NCI-H2081 treated with DMSO at 0.1 percent for 48 hours (cell line): ENCODE results near the gene KCNG2.

ENCODE experiments used
- DNase-seq: peaks from one replicate; lab custom pipeline; 2025; lab: John Stamatoyannopoulos, UW

Gene KCNG2

DNA sequence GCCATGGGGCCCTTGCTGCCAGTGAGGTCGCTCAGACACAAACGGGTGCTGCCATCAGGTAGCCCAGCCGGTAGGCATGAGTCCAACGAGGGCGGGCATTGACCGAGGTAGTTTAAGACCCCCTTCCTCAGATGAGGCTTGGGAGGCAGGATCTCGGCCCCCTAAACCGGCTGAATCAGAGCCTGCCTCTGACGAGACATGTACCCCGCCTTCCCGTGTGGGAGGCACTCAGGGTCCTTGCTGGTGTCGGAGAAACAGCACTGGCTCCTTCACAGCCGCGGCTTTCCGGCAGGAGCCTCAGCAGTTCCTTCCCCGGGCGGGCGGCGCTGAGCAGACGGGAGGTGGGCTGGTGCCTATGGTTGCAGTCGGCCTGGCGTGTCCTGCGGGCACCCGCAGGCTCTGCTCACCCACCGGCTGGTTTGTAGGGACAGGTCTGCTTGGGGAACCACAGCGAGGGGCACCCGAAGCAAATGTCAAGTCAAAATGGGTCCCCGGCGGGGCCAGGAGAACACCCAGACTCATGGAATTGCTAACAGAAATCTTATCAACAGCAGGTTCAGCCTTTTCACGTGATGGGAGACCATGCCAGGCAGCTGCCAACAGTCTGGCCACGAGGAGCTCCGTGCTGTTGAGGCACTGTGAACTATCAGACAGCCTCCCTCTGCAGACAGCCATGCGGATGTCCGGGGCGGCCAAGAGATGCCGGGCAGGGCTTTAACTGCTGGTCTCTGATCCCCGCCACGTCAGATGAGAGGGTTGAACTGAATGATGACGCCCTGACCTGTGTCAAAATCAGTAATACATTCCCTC, 2.8 kb downstream of the KCNG2 start:
- no peak for DNase-seq

DNA sequence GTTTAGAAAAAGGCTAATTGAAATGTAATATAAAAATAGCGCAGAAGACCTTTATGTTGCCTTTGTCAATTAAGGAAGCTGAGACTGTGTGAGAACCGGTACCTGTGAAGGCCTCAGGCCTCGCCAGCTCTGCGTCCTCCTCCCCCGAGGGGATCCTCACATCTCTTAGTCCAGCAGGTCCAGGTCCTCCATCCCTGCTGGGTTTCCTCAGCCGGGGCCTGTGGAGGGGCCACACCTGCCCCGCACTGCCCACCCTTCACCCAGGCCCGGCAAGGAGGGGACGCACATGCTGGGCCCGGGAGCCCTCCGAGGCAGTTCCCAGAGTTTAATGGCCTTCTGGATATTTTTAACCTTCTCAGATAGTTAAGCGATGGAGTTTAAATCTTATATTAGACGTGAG, 3.5 kb downstream of the KCNG2 start:
- DNase-seq, result no peak

DNA sequence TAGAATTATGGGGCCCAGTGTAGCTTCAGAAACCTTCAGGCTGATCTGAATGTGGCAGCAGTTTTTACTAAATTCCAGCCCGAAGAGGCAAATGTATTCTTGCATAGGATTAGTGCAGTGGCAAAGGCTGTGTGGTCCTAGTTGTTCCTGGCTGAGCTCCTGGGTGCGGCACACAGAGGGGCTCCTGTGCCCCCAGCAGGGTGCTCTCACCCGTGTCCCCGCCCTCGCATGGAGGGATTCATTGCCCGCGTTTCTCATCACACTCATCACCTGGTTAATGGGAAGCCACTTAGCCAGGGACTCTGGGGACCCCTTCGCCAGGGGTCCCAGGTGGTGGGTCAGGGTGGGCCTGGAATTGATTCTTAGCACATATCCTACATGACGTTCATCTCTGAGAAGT, 3.9 kb downstream of the KCNG2 start:
- DNase-seq, result no peak

DNA sequence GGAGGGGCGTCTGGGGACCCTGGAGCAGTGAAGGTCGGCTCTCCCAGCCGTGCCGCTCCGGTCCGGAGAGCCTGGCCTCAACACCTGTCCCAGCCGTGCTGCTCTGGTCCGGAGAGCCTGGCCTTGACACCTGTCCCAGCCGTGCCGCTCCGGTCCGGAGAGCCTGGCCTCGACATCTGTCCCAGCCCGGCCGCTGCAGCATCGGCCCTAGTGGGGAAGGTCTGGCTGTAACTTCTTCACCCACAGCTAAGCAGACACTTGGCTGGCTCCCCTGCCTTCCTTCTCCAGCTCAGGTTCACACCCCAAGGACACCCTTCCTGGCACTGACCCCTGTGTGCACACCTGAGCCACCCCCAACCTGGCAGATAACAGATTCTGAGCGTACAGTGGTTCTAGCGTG, 4.6 kb downstream of the KCNG2 start:
- DNase-seq, result no peak

DNA sequence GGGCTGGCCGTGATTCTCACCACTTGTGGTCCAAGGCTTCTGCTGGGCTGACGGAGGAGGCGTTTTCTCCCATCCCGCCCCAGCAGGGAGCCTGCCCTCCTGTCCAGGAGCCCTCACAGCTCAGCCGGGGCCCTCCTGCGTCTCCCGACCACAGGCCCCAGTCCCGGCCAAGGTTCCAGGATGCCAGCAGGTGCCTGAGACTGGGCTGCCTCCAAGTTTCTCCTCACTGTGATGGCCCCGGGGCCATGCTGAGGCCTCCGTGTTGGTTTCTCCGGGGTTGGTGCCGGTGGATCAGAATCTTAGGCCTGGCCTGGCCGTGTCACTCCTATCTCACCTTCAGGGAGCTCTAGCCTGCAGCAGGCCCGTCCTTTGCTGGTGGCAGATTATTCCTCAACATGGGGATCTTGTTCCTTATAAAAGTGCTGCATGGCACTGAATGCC, 5.9 kb downstream of the KCNG2 start:
- DNase-seq, result no peak

DNA sequence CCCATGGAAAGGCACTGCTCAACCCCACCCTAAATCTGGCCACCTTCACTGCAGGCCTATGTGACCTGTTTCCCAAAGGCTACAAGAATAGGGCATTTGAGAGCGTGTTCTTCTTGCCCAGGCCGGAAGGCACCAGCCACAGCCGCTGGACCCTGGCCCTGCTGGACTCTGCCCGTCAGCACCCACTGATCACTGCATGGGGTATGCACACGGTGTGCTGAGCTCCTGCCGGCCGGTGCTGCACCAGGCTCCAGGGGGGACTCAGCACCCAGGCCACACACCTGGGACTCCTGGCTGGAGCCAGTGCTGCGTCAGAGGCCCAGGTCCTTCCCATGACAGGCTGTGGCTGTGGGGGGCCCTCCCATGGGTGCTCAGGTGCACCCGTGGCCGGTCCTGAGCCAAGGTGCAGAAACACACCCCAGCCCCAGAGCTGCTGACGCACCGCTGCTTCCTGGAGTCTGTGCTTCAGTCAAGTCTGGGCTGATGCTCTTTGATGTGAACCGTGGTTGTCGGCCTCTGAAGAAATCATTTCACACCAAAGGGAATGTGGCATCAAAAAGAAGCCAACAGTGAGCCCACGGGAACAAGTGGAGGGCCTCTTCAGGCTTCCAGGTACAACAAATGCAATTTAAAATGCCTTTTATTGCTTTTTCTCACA, 6.5 kb downstream of the KCNG2 start:
- DNase-seq, result no peak

DNA sequence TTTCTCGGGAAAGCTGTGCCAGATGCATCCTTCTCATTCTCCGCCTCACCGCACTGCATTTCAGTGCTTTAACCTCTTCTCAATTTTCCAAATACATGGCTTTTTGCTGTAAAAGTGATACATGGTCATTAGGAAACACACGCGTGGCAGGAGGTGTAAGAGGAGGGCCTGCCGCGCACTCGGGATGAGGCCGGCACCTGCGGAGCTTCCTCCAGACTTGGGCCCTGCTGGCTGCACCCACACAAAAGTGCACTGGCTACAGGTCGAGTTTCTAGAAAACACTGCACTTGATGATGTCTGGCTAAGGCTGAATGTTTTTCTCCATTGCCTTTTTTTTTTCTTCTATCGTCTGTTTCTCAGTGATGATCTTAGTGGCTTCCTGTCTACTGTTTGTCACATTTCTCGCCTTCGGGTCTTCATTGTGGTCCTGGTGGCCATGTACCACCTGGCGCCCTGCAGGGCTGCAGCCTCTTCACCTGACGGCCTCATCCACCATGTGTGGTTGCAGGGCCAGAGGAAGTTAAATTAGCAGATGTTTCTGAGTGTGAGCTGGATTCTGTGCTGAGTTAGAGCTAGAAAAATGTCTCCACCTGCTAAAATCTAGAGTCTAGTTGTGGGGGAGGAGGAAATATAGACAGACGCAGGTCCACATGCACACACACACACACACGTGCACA, 7.6 kb downstream of the KCNG2 start:
- no peak for DNase-seq

DNA sequence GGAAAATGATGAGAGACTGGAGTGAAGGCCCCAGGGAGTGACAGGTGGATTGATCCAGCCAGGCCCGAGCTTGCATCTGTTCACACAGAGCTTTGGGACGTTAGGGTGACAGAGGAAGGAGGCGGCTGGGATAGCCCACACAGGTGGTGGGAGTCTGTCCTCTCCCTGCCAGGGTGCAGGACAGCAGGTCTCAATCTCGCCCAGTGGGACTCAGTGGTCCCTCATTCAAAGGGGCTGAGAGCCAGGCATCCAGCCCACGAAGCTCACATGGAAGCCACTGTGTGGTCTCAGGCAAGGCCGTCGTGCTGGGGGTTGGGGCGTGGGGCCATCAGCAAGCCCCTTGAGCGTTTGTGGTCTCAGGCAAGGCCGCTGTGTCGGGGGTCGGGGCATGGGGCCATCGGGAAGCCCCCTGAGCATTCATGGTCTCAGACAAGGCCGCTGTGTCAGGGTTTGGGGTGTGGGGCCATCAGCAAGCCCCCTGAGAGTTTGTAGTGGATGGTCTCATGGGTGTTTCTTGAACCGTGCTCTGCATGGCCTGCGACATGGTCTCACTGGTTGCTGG, 8.3 kb downstream of the KCNG2 start:
- DNase-seq, result no peak

DNA sequence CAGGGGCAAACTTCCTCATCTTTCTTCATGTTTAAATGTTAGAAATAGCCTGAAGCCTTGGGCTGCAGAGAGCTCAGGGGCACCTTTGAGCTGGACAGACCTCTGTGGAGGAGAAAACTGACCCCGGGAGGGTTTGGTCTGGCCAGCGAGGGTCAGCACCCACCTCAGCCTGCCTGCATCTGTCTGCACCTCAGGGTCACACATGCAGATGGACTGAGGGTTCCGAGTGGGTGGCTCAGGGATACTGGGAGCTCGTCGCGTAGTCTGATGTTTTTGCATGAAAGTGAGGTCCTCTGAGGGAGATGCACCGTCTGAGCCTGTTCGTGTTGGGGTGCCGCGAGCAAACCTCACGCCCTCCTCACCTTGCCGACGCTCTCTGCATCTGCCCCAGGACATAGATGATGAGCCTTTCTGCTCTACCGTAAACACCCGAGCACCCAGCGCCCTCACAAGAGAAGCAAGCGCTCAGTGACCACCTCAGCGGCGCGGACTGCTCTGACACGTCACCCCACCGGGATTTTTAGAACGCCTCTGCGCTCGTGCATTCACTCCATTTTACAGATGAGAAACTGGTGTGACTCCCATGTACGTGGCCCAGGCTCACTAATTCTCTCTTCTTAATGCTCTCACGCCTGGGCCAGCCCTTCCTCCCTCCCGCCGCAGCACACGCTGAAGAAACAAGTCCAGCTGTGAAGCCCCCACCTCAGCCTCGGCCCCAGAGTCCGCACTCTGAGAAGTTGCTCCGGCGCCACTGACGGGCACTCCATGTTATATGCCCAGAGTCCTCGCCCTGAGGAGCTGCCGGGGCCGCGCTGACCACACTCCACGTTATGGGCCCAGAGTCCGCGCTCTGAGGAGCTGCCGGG, 9.5 kb downstream of the KCNG2 start:
- no peak for DNase-seq

DNA sequence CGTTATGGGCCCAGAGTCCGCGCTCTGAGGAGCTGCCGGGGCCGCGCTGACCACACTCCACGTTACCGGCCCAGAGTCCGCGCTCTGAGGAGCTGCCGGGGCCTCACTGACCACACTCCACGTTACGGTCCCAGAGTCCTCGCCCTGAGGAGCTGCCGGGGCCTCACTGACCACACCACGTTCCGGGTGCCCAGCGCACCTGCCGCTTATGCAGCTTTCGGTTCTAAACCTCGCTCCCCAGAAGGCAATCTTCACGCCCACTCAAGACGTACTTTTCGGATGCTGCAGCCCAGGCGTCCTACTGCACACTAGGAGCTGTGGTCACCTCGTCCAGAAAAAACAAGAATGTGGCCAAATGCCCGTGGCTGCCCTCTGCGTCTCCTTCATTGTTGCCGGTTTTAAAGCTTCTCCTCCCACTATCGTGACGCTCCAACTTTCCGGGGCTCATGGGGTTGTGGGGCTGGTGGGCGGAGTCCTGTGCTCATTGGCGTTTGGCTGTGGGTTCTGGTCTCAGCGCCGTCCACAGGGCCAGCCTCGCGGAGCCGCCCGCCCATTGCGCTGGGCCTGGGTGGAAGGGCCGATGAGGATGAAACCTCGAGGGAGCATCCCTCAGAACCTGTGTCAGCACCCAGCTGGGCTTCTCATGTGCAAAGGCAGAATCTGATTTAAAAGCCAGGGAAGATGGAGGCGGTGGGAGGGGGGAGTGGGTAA, 11.9 kb downstream of the KCNG2 start:
- DNase-seq, result no peak

DNA sequence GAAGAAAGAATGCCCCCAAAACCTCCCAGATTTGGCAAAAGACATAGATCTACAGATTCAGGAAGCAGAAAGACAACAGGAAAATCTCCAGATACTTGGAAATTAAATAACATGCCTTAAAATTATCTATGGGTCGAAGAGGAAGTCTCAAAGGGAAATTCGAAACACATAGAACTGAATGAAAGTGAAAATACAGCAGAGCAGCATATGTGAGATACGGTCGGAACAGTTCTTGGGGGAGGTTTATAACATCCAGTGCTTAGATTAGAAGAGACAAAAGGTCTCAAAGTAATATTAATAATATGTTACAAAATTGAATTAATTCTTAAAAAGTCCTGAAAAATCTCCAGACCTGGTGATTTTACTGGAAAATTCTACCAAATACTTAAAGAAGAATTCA, 14.3 kb downstream of the KCNG2 start:
- no peak for DNase-seq

DNA sequence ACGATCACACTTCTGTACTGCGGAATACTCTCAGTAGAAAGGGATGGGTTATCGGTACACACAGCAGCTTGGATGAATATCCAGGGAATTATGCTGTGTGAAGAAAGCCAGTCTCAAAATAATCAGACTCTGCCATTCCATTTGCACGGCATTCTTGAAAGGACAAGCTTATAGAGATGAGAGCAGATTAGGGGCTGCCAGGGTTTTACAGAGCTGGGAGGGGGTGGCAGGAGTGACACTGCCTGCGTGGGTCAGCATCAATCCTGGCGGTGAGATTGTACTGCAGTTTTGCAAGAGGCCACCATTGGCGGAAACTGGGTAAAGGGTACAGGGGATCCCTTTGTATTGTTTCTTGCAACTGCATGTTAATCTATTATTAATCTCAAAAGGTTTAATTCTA, 16.6 kb downstream of the KCNG2 start:
- no peak for DNase-seq

DNA sequence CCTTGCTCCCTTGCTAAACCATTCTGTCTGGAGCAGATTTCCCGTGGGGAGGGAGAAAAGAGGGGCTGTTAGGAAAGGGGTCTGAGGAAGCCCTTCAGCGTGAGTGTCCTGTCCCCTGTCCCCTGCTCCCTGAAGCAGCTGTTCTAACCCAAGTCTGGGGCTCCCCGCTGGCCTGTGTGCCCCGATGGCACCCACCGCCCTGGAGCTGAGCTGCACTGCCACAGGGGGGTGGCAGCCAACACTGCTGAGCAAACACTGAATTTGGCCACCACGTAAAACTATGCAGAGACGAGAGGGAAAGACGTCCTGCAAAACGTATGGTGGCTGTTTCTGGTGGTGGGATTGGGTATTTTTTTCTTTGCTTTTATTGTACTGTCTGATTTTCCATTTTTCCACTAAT, 17.9 kb downstream of the KCNG2 start:
- DNase-seq, result no peak

DNA sequence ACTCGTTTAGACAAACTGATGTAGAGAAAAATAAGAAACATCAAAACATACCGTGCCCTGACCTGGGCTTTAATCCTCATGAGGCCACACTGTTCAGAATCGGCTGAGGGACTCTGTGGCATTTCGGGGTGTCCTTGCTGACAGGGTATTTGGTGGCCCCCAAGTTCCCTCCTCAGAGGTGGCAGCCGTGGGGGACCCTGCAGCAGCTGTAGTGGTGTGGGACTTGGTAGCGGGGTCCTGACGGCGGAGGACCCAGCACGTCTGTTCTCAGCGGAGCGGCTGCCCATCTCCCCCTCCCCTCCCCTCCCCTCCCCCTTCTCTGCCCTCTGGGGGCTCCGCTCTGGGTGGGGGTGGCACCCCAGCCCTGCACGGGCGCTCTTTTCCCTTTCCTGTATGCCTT, 18.4 kb downstream of the KCNG2 start:
- no peak for DNase-seq

DNA sequence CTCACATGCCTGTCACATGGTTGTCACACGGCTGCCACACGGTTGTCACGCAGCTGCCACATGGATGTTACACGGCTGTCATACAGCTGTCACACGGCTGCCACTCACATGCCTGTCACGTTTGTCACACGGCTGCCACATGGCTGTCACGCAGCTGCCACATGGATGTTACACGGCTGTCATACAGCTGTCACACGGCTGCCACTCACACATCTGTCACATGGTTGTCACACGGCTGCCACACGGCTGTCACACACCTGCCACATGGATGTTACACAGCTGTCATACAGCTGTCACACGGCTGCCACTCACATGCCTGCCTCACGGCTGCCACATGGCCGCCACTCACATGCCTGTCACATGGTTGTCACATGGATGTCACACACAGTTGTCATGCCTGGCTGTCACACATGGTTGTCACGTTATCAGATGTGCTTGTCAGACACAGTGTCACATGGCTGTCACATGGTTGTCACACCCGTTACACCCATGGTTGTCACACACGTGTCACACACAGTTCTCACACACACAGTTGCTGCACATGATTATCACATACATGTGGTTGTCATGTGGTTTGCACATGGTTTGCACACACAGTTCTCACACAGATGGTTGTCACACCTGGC, 19.4 kb downstream of the KCNG2 start:
- no peak for DNase-seq

DNA sequence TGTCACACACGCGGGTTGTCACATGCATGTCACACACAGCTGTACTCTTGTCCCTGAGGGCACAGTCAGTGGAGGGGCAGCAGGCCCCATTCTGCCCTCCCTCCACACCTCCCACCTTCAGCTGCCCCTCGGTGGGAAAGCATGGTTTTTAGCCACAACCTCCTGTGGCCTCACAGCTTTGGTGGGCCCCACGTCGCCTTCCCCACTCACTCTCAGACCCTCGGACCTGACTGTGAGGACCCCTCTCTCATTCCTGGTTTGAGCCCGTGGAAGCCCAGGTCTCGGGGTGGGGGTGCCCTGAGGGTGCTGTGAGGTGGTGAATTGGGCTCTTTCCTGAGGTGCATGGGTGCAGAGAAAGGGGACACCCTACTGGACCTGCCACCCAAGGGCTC, 19.9 kb downstream of the KCNG2 start:
- DNase-seq, result no peak

DNA sequence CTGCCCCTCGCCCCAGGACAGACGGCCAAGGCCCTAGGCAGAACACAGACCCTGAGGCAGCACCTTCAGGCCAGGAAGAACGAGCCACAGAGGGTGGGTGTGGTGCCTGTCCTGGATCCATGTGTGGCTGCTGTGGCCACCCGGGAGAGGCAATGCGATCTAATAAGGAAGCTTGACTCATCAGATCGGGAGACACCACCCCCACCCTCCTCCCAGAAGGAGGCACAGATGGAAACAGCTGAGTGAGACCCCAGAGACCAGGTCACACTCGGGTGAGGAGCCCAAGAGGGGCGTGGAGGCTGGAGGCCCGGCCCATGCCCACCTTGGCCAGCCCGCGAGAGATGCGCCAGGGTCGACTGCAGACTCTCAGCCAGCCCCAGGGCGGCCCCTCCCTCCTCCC, 20.3 kb downstream of the KCNG2 start:
- DNase-seq, result no peak

DNA sequence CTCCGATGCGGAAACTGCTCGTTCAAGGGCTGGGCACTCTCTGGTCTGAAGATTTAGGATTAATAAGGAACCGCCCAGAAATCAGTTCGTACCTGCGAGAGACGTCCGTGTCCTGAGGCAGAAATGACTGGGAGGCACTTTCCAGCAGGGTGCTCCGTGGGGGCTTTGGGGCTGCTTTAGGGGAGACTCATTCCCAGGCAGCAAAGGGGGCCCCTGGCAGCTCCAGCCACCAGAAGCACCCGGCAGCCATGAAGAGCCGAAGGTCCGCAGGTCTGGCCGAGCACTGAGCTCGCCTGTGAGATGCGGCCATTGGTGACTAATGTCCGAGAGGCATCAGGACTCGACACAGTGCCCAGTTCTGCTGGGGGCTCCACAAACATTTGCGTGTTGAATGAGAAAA, 20.9 kb downstream of the KCNG2 start:
- no peak for DNase-seq

DNA sequence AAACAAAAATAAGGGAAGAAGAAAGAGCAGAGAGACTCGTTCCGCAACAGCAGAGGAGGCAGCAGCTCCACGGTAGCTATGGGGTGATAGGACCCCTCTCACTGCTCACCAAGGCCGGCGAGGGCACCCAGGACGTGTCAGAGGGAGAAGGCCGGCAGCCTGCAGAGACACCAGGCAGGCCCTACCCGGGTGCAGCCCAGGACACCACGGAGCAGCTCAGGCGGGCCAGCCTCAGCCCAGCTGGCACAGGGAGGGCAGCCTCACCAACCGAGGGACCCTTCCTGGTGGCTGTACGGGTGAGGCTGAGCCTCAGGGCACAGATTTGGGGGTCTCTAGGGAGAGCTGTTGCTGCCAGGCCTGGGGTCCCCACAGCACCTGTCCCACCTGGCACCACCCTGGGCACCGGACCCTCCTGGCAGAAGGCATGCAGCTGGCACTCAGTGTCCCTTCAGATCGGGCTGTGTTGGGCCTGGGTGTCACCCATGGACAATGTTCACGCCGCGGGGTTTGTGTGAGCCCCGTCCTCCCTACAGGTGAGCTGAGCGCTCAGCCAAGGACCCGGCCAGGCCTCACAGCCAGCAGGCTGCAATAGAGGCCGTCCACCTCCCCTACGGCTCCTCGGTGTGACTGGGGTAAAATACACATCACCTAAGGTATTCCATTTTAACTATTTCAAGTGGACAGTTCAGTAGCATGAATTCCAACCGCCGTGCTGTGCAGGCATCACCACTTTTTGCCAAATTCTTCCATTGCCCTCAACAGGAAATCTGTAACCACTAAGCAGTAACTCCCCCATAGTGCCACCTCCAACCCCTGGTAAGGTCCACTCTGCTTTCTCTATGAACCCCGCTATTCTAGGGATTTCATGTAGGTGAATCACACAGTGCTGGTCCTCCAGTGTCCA, 21.6 kb downstream of the KCNG2 start:
- DNase-seq, result no peak

DNA sequence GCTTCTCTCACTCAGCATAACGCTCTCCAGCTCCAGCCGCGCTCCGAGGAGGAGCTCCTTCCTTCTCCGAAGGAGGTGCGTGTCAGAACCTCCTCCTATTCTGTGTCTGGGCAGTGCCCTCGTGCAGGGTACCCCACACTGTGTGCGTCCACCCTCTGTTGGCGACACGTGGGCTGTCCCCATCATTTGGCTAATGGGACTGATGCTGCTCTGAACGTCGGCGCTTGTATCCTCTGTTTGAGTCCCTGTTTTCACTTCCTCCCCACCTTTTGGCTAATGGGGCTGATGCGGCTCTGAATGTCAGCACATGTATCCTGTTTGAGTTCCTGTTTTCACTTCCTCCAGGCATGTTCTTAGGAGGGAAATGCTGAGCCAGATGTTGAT, 22.2 kb downstream of the KCNG2 start:
- DNase-seq, result no peak
